Measurements from ENCODE around the gene POLE. TPM values are rescaled to one million over a fixed set of nuclear protein-coding genes. Genes with fewer than 3 reads are reported as not detected.

Gene POLE
- total and polyA plus RNA-seq, 8 donors, result 29.2 to 60.5 (median 56.0) TPM

DNA sequence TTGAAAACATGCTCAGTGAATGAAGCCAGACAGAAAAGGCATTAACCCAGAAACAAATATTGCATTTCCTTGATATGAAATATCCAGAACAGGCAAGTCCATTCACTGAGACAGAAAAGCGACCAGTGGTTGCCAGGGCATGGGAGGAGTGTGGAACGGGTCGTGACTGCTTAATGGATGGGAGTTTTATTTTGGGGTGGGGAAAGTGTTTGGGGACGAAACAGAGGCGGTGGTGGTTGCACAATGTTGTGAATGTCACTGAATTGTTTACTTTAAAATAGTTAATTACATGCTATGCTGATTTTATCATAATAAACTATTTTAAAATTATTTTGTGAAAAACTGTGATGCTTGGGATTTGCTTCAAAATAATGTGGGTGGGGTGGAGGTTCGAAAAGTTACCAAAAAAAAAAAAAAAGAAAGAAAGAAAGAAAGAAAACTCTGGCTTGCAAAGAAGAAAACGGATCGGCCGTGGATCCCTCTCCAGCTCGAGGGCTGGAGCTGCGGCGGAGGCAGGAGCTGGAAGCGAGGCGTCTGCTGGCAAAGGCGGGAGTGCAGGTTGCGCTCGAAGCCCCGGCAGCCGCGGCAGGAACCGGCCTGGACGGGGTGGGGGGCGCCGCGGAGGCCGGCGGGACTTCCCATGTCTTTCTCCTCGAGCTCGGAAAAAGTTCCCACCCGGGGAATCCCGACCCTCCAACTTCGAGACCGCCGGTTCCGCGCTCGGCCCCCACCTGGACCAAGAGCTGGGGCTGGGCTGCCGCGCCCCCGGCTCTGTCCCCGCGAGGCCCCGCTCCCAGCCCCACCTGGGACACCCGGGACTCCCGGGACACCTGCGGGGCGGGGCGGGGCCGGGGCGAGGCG, 69.1 kb downstream of the POLE start:
- intact Hi-C loops (cut with DNase I), result no loop called here
- ATAC-seq (no peak), DNase-seq (peak in 2 of 4 donors; percentile 67 to 75)
- Histone ChIP-seq H3K4me3 (no peak overlapping the region), H3K36me3 (no peaks in the 10 kb centered on the region), H3K27me3 (peaks cover 29 to 68% of the 10 kb centered on the region in 2 donors), H3K4me1 (peaks cover 2 to 9% of the 10 kb centered on the region in 2 donors), H3K27ac (no peak overlapping the region), H3K9me3 (peaks cover 0 to 11% of the 10 kb centered on the region in 2 donors)
- TF ChIP-seq, protein P1, sequence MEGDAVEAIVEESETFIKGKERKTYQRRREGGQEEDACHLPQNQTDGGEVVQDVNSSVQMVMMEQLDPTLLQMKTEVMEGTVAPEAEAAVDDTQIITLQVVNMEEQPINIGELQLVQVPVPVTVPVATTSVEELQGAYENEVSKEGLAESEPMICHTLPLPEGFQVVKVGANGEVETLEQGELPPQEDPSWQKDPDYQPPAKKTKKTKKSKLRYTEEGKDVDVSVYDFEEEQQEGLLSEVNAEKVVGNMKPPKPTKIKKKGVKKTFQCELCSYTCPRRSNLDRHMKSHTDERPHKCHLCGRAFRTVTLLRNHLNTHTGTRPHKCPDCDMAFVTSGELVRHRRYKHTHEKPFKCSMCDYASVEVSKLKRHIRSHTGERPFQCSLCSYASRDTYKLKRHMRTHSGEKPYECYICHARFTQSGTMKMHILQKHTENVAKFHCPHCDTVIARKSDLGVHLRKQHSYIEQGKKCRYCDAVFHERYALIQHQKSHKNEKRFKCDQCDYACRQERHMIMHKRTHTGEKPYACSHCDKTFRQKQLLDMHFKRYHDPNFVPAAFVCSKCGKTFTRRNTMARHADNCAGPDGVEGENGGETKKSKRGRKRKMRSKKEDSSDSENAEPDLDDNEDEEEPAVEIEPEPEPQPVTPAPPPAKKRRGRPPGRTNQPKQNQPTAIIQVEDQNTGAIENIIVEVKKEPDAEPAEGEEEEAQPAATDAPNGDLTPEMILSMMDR (IDR thresholded peaks at IDR 0.05), result no peak

- Histone ChIP-seq H3K36me3 (no peaks in the 10 kb centered on the region), H3K4me1 (peaks cover 2 to 6% of the 10 kb centered on the region in 2 donors), H3K9me3 (peaks cover 0 to 11% of the 10 kb centered on the region in 2 donors), H3K4me3 (no peak overlapping the region), H3K27me3 (peaks cover 29 to 68% of the 10 kb centered on the region in 2 donors), H3K27ac (no peak overlapping the region)
- TF ChIP-seq, protein P1 (IDR thresholded peaks at IDR 0.05), result no peak
- no peak for ATAC-seq
- no peak for DNase-seq
- intact Hi-C loops (cut with DNase I), result no loop called here
Measured at GRCh38 chr12:132617135-132617701, 69.9 kb downstream of the POLE start.

GRCh38 chr12:132615579-132616038, 71.5 kb downstream of the POLE start:
- Histone ChIP-seq H3K9me3 (peaks cover 0 to 19% of the 10 kb centered on the region in 2 donors), H3K27me3 (peaks cover 29 to 64% of the 10 kb centered on the region in 2 donors), H3K27ac (no peak overlapping the region), H3K4me1 (peaks cover 2 to 5% of the 10 kb centered on the region in 2 donors), H3K4me3 (no peak overlapping the region), H3K36me3 (no peaks in the 10 kb centered on the region)
- ATAC-seq (no peak), DNase-seq (peak in 1 of 4 donors; percentile 34)
- intact Hi-C loops (cut with DNase I), result no loop called here
- TF ChIP-seq, protein P1 (IDR thresholded peaks at IDR 0.05), result no peak

DNA sequence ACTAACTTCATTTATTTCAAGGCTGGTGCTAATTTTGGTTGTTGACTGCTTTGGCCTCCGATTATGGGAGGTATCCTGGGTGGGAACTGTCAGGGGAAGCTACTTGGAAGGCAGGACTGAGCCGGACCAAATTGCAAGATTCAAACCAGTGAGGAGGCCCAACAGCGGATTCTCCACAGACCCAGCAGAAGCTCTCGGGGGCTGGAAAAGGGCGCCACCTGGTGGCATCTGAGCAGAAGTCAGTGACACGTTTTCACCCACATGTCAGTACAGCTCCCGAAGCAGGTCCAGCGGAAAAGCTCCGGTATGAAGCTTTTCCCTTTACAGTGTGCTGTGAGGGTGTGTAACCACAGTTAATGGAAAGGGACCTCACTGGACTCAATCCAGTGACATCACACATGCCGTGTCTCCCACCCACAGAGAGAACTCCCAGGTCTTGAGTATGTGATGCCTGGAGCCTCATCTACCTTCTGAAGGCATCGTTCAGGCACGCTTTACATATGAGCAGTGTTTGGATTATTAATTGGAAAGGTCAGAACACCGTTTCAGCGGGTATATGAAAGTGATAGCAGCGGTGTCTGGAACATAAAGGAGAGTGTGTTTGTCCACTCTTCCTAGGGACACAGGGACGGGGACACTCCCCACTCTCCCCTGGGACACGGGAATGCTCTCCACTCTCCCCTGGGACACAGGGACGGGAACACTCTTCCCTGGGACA, 72.1 kb downstream of the POLE start:
- H3K36me3 ChIP-seq, result no peaks in the 10 kb centered on the region
- ATAC-seq (peak; percentile 90), DNase-seq (peak in 3 of 4 donors; percentile 74 to 90 (median 89))
- no peak overlapping the region for H3K27ac ChIP-seq
- intact Hi-C loops (cut with DNase I), result loop anchor here in 1 of 2 donors (5.0 kb wide), 1 partner anchor 198 kb away; no protein-coding TSS in a partner anchor
- peaks cover 26 to 64% of the 10 kb centered on the region in 2 donors for H3K27me3 ChIP-seq
- no peak overlapping the region for H3K4me3 ChIP-seq
- H3K9me3 ChIP-seq, result peaks cover 0 to 19% of the 10 kb centered on the region in 2 donors
- TF ChIP-seq, protein P1 (IDR thresholded peaks at IDR 0.05), result peak; percentile 86 to 89
- H3K4me1 ChIP-seq, result peaks cover 2 to 5% of the 10 kb centered on the region in 2 donors
